Stimulated activated CD4-positive, alpha-beta T cell treated with anti-CD3 and anti-CD28 coated beads, Interleukin-15, amount 100 ng/mL, for 24 hours (primary cell): ENCODE data around the gene SLC34A2.
A peak's percentile ranks its signal among the peaks of the same experiment; 100 is the strongest.
"Not testable (repeated sequence)": the region's sequence is repeated elsewhere in the genome, so short reads cannot be mapped to it uniquely, and the experiment has no call there.

Source experiments
- DNase-seq: peaks from one replicate; pipeline ENCODE4 v3.0.0-alpha.2; 2020

The SLC34A2 gene, protein sequence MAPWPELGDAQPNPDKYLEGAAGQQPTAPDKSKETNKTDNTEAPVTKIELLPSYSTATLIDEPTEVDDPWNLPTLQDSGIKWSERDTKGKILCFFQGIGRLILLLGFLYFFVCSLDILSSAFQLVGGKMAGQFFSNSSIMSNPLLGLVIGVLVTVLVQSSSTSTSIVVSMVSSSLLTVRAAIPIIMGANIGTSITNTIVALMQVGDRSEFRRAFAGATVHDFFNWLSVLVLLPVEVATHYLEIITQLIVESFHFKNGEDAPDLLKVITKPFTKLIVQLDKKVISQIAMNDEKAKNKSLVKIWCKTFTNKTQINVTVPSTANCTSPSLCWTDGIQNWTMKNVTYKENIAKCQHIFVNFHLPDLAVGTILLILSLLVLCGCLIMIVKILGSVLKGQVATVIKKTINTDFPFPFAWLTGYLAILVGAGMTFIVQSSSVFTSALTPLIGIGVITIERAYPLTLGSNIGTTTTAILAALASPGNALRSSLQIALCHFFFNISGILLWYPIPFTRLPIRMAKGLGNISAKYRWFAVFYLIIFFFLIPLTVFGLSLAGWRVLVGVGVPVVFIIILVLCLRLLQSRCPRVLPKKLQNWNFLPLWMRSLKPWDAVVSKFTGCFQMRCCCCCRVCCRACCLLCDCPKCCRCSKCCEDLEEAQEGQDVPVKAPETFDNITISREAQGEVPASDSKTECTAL

GRCh38 chr4:25654971-25655963 lies at the start of gene SLC34A2:
TSS of gene SLC34A2 (plus strand) at chr4:25655851. CDS start at chr4:25662501, 6,650 bp downstream.
- peak; percentile 4 for DNase-seq

DNA sequence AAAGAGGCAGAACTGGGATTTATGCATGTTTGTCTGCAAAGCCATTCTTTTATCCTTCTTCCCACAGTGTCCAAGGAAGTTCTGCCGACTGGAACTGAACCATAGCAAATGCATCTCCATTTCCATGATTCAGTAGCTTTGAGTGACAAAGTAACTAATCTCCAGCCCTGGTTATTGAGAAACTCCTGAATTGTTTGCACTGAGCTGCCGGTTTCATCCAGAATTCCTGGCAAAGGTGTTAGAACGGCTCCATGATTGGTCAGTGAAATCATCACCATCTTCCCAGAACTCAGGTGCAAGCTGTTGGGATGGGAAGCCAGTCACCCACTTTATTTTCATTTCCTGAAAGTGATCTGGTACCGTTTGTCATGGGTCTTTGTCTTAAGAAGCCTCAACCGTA lies 47.0 kb upstream of the SLC34A2 start:
- no peak for DNase-seq

- no peak for DNase-seq
Measured at GRCh38 chr4:25609976-25610375, 45.7 kb upstream of the SLC34A2 start.

DNA sequence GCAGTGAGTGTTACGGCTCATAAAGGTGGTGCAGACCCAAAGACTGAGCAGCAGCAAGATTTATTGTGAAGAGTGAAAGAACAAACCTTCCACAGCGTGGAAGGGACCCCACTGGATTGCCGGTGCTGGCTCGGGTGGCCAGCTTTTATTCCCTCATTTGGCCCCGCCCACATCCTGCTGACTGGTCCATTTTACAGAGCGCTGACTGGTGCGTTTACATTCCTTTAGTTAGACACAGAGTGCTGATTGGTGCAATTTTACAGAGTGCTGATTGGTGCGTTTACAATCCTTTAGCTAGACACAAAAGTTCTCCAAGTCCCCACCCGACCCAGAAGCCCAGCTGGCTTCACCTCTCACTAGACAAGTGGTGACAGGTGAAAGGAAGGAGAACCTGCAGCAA lies 42.0 kb upstream of the SLC34A2 start:
- not testable (repeated sequence) for DNase-seq

DNA sequence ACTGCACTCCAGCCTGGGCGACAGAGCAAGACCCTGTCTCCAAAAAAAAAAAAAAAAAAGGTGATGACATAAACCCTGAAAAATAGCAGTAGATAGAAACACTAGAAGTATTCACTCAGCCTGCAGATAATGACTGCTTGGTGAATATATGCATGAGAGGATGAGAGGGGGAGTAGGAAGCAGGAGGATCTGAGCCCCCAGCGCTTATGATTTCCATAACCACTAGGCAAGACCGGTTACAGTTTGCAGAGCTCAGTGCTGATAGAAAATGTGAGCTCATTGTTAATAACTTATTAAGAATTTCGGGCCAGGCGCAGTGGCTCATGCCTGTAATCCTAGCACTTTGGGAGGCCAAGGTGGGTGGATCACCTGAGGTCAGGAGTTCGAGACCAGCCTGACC lies 40.8 kb upstream of the SLC34A2 start:
- no peak for DNase-seq

DNA sequence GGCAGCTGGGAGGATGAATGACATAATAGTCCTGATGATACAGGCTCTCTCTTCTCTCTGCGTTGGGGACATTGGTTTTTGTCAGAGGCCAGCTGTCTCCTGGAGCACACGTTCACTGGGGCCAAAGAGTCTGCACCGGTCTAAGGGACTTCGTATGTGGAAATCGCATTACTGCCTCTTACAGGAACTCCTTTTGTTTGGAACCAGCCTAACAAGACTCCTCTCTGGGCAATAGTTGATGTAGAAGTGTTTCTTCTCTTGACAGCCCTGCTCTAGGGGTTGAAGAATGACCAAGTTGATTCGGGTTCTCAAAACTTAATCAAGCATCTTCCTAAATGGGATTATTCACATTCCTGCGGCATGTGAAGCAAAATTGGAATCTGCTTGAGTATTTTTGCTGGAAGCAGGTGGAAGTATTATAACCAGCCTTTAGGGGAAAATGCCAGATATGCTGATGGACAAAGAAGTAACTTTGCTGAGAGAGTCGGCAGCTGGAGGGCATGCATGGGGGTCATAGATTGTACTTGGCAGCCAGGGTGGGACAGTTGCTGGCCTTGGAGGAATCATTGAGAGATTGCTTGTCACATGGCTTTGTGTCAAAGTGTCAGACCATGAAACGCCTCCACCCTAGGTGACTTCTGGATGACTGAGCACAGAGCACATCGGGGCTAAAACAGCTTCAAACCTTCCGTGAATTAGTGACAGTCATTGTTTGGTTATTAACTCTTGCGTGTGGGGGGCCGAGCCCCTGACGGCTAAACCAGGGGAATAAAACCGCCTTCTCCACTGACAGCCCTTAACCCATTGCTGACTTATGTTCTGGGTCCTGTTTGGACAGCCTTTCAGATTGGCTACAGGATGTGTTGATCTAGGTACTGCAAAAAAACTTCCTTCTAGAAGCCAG lies 34.4 kb upstream of the SLC34A2 start:
- DNase-seq: no peak

- no peak for DNase-seq
Measured at GRCh38 chr4:25624616-25625015, 31.0 kb upstream of the SLC34A2 start.

- DNase-seq: no peak
Measured at GRCh38 chr4:25628451-25628850, 27.2 kb upstream of the SLC34A2 start.

DNA sequence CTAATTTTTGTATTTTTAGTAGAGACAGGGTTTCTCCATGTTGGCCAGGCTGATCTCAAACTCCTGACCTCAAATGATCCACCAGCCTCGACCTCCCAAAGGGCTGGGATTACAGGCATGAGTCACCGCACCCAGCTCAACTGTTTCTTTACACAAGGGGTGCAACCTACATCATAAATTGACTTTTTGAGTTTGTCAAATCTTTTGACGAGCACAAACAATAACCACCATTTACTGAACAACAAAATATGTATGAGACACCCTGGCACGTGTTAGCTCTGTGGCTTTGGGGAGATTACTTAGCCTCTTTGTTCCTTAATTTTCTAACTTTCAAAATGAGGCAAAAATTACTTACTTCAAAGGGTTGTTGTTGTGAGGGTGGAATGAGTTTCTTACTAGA lies 23.5 kb upstream of the SLC34A2 start:
- DNase-seq: no peak

- no peak for DNase-seq
Measured at GRCh38 chr4:25633541-25633940, 22.1 kb upstream of the SLC34A2 start.

DNA sequence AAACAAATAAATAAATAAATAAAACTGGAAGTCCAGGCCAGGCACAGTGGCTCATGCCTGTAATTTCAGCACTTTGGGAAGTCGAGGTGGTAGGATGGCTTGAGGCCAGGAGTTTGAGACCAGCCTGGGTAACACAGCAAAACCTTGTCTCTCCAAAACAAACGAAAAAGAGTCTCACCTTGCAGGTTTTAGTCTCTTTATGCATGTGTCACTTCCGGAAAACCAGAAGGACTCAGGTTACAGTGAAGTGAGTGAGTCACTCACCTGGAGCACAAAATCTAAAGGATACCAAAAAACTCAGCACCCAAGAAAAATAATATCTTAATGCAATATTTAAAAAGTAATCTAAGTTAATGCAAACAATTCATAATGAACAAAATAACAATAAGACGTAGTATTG lies 20.1 kb upstream of the SLC34A2 start:
- no peak for DNase-seq

DNA sequence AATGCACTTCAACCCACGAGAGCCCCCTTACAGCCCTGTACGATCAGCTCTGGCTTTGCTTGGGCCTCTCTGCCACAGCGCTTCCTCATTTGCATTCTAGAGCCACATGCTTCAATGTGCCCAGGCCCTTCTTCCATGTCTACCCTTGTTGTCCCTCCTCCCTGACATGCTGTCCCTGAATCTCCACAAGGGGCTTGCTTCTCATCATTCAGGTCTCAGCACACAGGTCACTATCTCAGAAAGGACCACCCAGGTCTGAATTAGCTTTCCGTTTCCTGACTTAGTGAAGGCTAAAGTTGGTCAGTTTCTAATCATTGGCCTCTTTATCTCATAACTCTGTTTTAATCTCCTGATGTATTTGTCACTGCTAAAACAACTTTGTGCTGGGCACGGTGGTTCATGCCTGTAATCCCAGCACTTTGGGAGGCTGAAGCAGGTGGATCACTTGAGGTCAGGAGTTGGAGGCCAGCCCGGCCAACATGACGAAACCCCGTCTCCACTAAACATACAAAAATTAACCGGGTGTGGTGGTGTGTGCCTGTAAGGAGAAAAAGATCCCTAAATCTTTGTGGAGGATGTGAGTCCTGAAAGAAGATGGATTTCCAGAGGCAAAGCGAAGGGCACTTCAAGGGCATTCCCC lies 17.9 kb upstream of the SLC34A2 start:
- no peak for DNase-seq

DNA sequence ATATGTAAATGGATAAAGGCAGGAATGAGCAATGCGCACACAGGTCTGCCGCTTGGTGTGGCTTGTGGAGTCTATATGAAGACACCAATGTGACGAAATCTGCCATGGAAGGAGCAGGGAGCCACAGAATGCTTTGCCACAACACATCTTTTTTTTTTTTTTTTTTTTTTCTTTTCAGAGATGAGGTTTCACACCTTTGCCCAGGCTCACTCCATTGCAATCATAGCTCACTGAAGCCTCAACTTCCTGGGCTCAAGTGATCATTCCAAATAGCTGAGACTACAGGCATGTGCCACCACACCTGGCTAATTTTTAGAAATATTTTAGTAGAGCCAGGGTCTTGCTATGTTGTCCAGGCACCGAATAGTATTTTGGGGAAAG lies 17.4 kb upstream of the SLC34A2 start:
- no peak for DNase-seq

DNA sequence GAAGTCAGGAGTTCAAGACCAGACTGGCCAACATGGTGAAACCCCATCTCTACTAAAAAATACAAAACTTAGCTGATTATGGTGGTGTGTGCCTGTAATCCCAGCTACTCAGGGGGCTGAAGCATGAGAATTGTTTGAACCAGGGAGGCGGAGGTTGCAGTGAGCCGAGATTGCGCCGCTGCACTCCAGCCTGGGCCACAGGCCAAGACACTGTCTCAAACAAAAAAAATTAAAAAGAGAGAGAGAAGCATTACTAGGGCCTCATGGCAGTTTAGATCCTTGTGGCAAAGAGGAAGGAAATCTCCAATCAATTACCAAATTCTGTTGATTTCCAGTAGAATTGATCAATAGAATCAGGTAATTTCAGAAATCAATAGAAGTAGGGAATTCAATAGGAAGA lies 16.8 kb upstream of the SLC34A2 start:
- DNase-seq: no peak

GRCh38 chr4:25650311-25650710 lies 5.3 kb upstream of the SLC34A2 start:
- DNase-seq: no peak

- DNase-seq: no peak
Measured at GRCh38 chr4:25651682-25652081, 4.0 kb upstream of the SLC34A2 start.

DNA sequence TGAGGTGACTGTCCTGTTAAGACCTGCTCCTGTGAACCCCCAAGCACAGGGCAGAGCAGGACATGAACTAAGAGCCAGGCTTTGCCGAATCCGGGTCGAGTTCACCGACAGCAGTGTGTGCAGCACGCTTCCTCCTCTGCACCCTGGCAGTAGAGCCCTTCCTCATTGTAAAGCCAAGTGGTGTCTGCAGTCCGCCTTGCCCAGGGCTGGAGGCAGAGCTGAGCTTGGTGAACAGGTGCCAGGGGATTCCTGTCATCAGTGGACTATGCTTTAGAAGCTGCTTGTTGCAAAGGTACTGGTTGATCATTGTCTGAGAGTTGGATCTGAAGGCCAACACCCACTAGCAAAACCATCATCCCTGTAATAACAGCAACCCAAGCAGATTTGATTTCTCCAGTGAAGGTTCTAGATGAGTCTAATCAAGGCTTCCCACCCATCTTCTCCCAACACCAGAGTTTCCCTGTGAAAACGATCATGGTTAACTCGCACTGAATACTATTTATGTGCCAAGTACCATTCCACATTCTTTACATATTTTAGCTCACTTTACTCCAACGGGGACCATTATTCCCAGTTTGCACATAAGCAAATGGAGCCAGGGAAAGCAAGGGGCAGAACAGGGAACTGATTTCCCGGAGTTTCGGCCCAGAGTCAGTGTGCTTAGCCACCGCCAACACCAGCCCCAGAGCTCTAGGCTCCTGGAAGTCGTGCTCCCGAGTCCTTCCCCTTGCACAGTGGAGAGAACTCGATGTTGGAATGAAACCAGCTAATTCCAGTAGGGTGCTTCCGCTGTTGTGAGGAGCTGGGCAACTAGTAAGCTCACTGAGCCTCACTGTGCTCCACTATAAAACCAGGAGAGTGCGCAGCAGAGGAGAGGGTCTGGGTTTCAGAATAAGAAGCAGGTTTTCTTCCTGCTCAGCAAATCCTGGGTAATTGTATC lies 1.4 kb upstream of the SLC34A2 start:
- no peak for DNase-seq

- no peak for DNase-seq
Measured at GRCh38 chr4:25656031-25656430, 380 bp downstream of the SLC34A2 start.

- no peak for DNase-seq
Measured at GRCh38 chr4:25658357-25658771, 2.7 kb downstream of the SLC34A2 start.

- DNase-seq: no peak
Measured at GRCh38 chr4:25658777-25659176, 3.1 kb downstream of the SLC34A2 start.
